WTC11 (cell line): ENCODE results near the gene DHRS1. TPM values are rescaled to one million over a fixed set of nuclear protein-coding genes. Genes with fewer than 3 reads are reported as not detected.

Source experiments
- ATAC-seq: fragments of 200-7000 bp; cut with Tn5 transposase; 2 replicates; pipeline ENCODE4 v1.10.0; 2021; ENCODE audit warnings: mild to moderate bottlenecking, moderate library complexity
- CTCF ChIA-PET: fragments of 300-600 bp; sonication (Branson Sonifier 250); formaldehyde crosslinking; loops from one replicate; lab custom pipeline; 2021; ENCODE audit warnings: antibody characterized with exemption; lab: Charles Lee
- POLR2A ChIA-PET: fragments of 350-600 bp; sonication (Branson Sonifier 250); formaldehyde crosslinking; loops from one replicate; lab custom pipeline; 2021; ENCODE audit warnings: antibody characterized with exemption; lab: Charles Lee
- DNase-seq: peaks from one replicate; pipeline ENCODE4 v3.0.0; 2021; ENCODE audit warnings: low spot score
- H3K27ac Mint-ChIP-seq: 2 replicates; pipeline ENCODE4 v1.8.0; 2021; ENCODE audit warnings: mixed read lengths
- H3K27me3 Mint-ChIP-seq: 2 replicates; pipeline ENCODE4 v1.8.0; 2021; ENCODE audit warnings: low read depth, mild to moderate bottlenecking, moderate library complexity, mixed read lengths
- H3K36me3 Mint-ChIP-seq: 2 replicates; pipeline ENCODE4 v1.8.0; 2021; ENCODE audit warnings: mixed read lengths
- H3K4me1 Mint-ChIP-seq: 2 replicates; pipeline ENCODE4 v1.8.0; 2022; ENCODE audit warnings: mixed read lengths
- H3K4me3 Mint-ChIP-seq: 2 replicates; pipeline ENCODE4 v1.8.0; 2021; ENCODE audit warnings: mild to moderate bottlenecking, moderate library complexity, mixed read lengths
- H3K9me3 Mint-ChIP-seq: 2 replicates; pipeline ENCODE4 v1.8.0; 2021; ENCODE audit warnings: mixed read lengths
- CBFB ChIP-seq: sonication (generic); formaldehyde crosslinking; IDR thresholded peaks from 2 replicates; pipeline ENCODE4 v1.8.1; 2022; ENCODE audit warnings: mild to moderate bottlenecking, low read depth, missing genetic modification reagents
- EMX1 ChIP-seq: fragments of 250-450 bp; sonication (Bioruptor Pico); IDR thresholded peaks from 2 replicates; pipeline ENCODE4 v1.8.0; 2021; ENCODE audit warnings: mild to moderate bottlenecking
- ESRRA ChIP-seq: sonication (generic); formaldehyde crosslinking; IDR thresholded peaks from 2 replicates; pipeline ENCODE4 v1.8.1; 2022; ENCODE audit warnings: mild to moderate bottlenecking, missing genetic modification reagents, borderline replicate concordance
- GTF2I ChIP-seq: fragments of 250-450 bp; sonication (Bioruptor Pico); conservative IDR thresholded peaks from 2 replicates; pipeline ENCODE4 v1.4.0; 2021; ENCODE audit warnings: mild to moderate bottlenecking
- HMGA2 ChIP-seq: fragments of 250-450 bp; sonication (Bioruptor Pico); IDR thresholded peaks from 2 replicates; pipeline ENCODE4 v1.4.0; 2021; ENCODE audit warnings: mild to moderate bottlenecking, moderate library complexity
- JAZF1 ChIP-seq: fragments of 250-450 bp; sonication (Bioruptor Pico); IDR thresholded peaks from 2 replicates; pipeline ENCODE4 v1.9.0; 2021; ENCODE audit warnings: moderate library complexity, mild to moderate bottlenecking, inconsistent platforms
- MXD4 ChIP-seq: fragments of 250-450 bp; sonication (Bioruptor Pico); IDR thresholded peaks from 2 replicates; pipeline ENCODE4 v1.8.0; 2021; ENCODE audit warnings: mild to moderate bottlenecking, moderate library complexity, borderline replicate concordance
- MYBL2 ChIP-seq: sonication (generic); formaldehyde crosslinking; IDR thresholded peaks from 2 replicates; pipeline ENCODE4 v1.8.1; 2023; ENCODE audit warnings: mild to moderate bottlenecking, moderate library complexity, missing genetic modification reagents
- NFYB ChIP-seq: sonication (generic); formaldehyde crosslinking; conservative IDR thresholded peaks from 2 replicates; pipeline ENCODE4 v1.8.0; 2022; ENCODE audit warnings: low read depth, missing genetic modification reagents
- SP1 ChIP-seq: sonication (generic); formaldehyde crosslinking; conservative IDR thresholded peaks from 2 replicates; pipeline ENCODE4 v1.8.1; 2022; ENCODE audit warnings: missing genetic modification reagents
- ZNF232 ChIP-seq: sonication (generic); formaldehyde crosslinking; IDR thresholded peaks from 2 replicates; pipeline ENCODE4 v1.8.0; 2022; ENCODE audit warnings: mild to moderate bottlenecking, missing genetic modification reagents
- total RNA-seq: library from RNA; stranded (reverse); gene quantifications from 3 replicates; pipeline ENCODE4 v1.2.3, GENCODE V29; 2021
- TF ChIP-seq, protein P1 (sequence below): sonication (generic); formaldehyde crosslinking; IDR thresholded peaks from 2 replicates; pipeline ENCODE4 v1.8.0; 2022; ENCODE audit warnings: mild to moderate bottlenecking, missing genetic modification reagents
- TF ChIP-seq, protein P2 (sequence below): sonication (generic); formaldehyde crosslinking; IDR thresholded peaks from 2 replicates; pipeline ENCODE4 v1.8.1; 2023; ENCODE audit warnings: mild to moderate bottlenecking, missing genetic modification reagents
- TF ChIP-seq, protein P3 (sequence below): fragments of 250-450 bp; sonication (Bioruptor Pico); IDR thresholded peaks from 2 replicates; pipeline ENCODE4 v1.9.0; 2021; ENCODE audit warnings: mild to moderate bottlenecking, borderline replicate concordance
- TF ChIP-seq, protein P4 (sequence below): sonication (generic); formaldehyde crosslinking; IDR thresholded peaks from 2 replicates; pipeline ENCODE4 v1.8.0; 2023; ENCODE audit warnings: missing genetic modification reagents, mild to moderate bottlenecking, borderline replicate concordance
- TF ChIP-seq, protein P5 (sequence below): sonication (generic); formaldehyde crosslinking; conservative IDR thresholded peaks from 2 replicates; pipeline ENCODE4 v1.8.1; 2022; ENCODE audit warnings: mild to moderate bottlenecking, missing genetic modification reagents

Gene DHRS1
- total RNA-seq, 1 experiment from 2014 or later, result 13.9 TPM

DNA sequence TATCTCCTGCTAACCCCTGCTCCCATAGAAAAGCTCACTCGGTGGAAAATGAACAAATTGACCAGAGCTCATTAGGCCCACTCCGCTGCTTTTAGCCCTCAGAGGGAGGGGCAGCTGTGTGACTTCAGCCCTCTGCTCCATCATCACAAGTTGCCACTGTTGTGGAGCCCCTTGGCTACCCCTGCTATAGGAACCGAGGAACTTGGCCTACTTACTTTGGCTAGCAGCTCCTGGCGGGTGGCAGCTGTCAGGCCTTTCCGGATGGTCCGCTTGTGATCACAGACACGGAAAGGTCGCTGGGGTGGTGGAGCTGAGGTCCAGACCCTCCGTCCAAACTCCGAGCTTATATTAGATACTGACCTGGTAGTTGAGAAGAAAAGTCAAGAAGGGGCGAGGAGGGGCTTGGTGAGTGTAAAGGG is 7.6 kb upstream of the DHRS1 start:
- Mint-ChIP-seq H3K27me3 (peaks cover 8% of the 10 kb centered on the region), H3K4me3 (no peak overlapping the region), H3K9me3 (no peaks in the 10 kb centered on the region), H3K27ac (peak overlapping the region; percentile 49; the same call in 1 of the 2 replicates), H3K36me3 (peaks cover 47% of the 10 kb centered on the region), H3K4me1 (peaks cover 15% of the 10 kb centered on the region)
- ATAC-seq (no peak), DNase-seq (no peak)
- ChIA-PET CTCF (interaction anchor here (0.9 to 6.8 kb wide), 20 partner anchors 9 to 135 kb away, joined by 3 to 97 read pairs (median 10); partner anchors contain the start of genes ADCY4, CBLN3, DHRS1 and KHNYN), POLR2A (interaction anchor here (0.7 to 1.7 kb wide), 2 partner anchors 65 to 146 kb away, joined by 3 to 8 read pairs; partner anchors contain the start of gene TINF2)
- no peak for TF ChIP-seq HMGA2
- TF ChIP-seq EMX1 (CRISPR knock-in tag), result no peak
- TF ChIP-seq CBFB (CRISPR knock-in tag), result no peak
- TF ChIP-seq MXD4 (CRISPR knock-in tag), result no peak
- TF ChIP-seq, protein P1, sequence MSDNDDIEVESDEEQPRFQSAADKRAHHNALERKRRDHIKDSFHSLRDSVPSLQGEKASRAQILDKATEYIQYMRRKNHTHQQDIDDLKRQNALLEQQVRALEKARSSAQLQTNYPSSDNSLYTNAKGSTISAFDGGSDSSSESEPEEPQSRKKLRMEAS, result no peak
- TF ChIP-seq, protein P2, sequence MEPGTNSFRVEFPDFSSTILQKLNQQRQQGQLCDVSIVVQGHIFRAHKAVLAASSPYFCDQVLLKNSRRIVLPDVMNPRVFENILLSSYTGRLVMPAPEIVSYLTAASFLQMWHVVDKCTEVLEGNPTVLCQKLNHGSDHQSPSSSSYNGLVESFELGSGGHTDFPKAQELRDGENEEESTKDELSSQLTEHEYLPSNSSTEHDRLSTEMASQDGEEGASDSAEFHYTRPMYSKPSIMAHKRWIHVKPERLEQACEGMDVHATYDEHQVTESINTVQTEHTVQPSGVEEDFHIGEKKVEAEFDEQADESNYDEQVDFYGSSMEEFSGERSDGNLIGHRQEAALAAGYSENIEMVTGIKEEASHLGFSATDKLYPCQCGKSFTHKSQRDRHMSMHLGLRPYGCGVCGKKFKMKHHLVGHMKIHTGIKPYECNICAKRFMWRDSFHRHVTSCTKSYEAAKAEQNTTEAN, result no peak
- no peak for TF ChIP-seq NFYB
- TF ChIP-seq, protein P3, sequence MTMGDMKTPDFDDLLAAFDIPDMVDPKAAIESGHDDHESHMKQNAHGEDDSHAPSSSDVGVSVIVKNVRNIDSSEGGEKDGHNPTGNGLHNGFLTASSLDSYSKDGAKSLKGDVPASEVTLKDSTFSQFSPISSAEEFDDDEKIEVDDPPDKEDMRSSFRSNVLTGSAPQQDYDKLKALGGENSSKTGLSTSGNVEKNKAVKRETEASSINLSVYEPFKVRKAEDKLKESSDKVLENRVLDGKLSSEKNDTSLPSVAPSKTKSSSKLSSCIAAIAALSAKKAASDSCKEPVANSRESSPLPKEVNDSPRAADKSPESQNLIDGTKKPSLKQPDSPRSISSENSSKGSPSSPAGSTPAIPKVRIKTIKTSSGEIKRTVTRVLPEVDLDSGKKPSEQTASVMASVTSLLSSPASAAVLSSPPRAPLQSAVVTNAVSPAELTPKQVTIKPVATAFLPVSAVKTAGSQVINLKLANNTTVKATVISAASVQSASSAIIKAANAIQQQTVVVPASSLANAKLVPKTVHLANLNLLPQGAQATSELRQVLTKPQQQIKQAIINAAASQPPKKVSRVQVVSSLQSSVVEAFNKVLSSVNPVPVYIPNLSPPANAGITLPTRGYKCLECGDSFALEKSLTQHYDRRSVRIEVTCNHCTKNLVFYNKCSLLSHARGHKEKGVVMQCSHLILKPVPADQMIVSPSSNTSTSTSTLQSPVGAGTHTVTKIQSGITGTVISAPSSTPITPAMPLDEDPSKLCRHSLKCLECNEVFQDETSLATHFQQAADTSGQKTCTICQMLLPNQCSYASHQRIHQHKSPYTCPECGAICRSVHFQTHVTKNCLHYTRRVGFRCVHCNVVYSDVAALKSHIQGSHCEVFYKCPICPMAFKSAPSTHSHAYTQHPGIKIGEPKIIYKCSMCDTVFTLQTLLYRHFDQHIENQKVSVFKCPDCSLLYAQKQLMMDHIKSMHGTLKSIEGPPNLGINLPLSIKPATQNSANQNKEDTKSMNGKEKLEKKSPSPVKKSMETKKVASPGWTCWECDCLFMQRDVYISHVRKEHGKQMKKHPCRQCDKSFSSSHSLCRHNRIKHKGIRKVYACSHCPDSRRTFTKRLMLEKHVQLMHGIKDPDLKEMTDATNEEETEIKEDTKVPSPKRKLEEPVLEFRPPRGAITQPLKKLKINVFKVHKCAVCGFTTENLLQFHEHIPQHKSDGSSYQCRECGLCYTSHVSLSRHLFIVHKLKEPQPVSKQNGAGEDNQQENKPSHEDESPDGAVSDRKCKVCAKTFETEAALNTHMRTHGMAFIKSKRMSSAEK (CRISPR knock-in tag), result no peak
- no peak for TF ChIP-seq ZNF232
- TF ChIP-seq GTF2I (CRISPR knock-in tag), result no peak
- TF ChIP-seq, protein P4, sequence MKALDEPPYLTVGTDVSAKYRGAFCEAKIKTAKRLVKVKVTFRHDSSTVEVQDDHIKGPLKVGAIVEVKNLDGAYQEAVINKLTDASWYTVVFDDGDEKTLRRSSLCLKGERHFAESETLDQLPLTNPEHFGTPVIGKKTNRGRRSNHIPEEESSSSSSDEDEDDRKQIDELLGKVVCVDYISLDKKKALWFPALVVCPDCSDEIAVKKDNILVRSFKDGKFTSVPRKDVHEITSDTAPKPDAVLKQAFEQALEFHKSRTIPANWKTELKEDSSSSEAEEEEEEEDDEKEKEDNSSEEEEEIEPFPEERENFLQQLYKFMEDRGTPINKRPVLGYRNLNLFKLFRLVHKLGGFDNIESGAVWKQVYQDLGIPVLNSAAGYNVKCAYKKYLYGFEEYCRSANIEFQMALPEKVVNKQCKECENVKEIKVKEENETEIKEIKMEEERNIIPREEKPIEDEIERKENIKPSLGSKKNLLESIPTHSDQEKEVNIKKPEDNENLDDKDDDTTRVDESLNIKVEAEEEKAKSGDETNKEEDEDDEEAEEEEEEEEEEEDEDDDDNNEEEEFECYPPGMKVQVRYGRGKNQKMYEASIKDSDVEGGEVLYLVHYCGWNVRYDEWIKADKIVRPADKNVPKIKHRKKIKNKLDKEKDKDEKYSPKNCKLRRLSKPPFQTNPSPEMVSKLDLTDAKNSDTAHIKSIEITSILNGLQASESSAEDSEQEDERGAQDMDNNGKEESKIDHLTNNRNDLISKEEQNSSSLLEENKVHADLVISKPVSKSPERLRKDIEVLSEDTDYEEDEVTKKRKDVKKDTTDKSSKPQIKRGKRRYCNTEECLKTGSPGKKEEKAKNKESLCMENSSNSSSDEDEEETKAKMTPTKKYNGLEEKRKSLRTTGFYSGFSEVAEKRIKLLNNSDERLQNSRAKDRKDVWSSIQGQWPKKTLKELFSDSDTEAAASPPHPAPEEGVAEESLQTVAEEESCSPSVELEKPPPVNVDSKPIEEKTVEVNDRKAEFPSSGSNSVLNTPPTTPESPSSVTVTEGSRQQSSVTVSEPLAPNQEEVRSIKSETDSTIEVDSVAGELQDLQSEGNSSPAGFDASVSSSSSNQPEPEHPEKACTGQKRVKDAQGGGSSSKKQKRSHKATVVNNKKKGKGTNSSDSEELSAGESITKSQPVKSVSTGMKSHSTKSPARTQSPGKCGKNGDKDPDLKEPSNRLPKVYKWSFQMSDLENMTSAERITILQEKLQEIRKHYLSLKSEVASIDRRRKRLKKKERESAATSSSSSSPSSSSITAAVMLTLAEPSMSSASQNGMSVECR (CRISPR knock-in tag), result no peak
- no peak for TF ChIP-seq ESRRA (CRISPR knock-in tag)
- TF ChIP-seq, protein P5, sequence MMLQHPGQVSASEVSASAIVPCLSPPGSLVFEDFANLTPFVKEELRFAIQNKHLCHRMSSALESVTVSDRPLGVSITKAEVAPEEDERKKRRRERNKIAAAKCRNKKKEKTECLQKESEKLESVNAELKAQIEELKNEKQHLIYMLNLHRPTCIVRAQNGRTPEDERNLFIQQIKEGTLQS, result no peak
- no peak for TF ChIP-seq SP1 (CRISPR knock-in tag)
- no peak for TF ChIP-seq MYBL2 (CRISPR knock-in tag)

DNA sequence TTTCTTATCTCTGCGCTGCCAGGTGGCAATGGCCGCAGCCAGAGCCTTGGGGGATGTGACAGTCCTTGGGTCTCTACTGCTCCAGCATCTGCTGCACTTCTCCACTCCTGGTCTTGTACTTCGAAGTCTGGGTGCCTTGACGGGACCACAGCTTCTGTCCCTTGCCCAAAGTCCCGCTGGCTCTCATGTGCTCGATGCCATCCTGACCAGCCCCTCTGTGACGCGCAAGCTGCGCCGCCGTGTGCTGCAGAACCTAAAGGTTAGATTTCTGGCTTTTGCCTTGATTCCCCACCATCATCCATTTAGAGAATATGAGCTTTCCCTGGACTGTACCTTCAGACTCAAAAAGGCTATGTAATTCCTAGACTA is 4.4 kb upstream of the DHRS1 start:
- TF ChIP-seq JAZF1, result no peak
- TF ChIP-seq, all 79 proteins: peak for 0
- no peak overlapping the region for H3K4me3 Mint-ChIP-seq
- H3K27ac Mint-ChIP-seq, result no peak overlapping the region
- no peak for DNase-seq
- POLR2A ChIA-PET, result no interaction called here
- no peaks in the 10 kb centered on the region for H3K9me3 Mint-ChIP-seq
- 0 out of 2 replicates have a peak, but pooled peaks cover 3% of the 10 kb centered on the region for H3K27me3 Mint-ChIP-seq
- ATAC-seq, result no peak
- peaks cover 13% of the 10 kb centered on the region for H3K4me1 Mint-ChIP-seq
- CTCF ChIA-PET, result no interaction called here
- H3K36me3 Mint-ChIP-seq, result peaks cover 53% of the 10 kb centered on the region
